RKO (cell line): Measurements from ENCODE around the gene RUNX1.
"Not testable (repeated sequence)": the region's sequence is repeated elsewhere in the genome, so short reads cannot be mapped to it uniquely, and the experiment has no call there.

Experiments used
- DNase-seq: peaks from one replicate; pipeline ENCODE4 v3.0.0-alpha.2; 2016; ENCODE audit warnings: low spot score

The RUNX1 gene

GRCh38 chr21:34969423-34970166, 79.5 kb downstream of the RUNX1 start:
- DNase-seq, result no peak

GRCh38 chr21:34968414-34969333, 80.4 kb downstream of the RUNX1 start:
- no peak for DNase-seq

GRCh38 chr21:34967509-34968289, 81.4 kb downstream of the RUNX1 start:
- DNase-seq, result peak; percentile 12

GRCh38 chr21:34966881-34967280, 82.2 kb downstream of the RUNX1 start:
- not testable (repeated sequence) for DNase-seq

- no peak for DNase-seq
Observed at GRCh38 chr21:34965200-34966174, 83.6 kb downstream of the RUNX1 start.

GRCh38 chr21:34962586-34963222, 86.4 kb downstream of the RUNX1 start:
- no peak for DNase-seq

GRCh38 chr21:34962136-34962535, 87.0 kb downstream of the RUNX1 start:
- no peak for DNase-seq

- no peak for DNase-seq
Observed at GRCh38 chr21:34960687-34961086, 88.4 kb downstream of the RUNX1 start.

GRCh38 chr21:34959607-34960006, 89.5 kb downstream of the RUNX1 start:
- DNase-seq, result no peak

GRCh38 chr21:34958040-34958439, 91.1 kb downstream of the RUNX1 start:
- DNase-seq, result no peak

GRCh38 chr21:34956416-34957316, 92.4 kb downstream of the RUNX1 start:
- DNase-seq, result no peak

- DNase-seq, result no peak
Observed at GRCh38 chr21:34953950-34954349, 95.2 kb downstream of the RUNX1 start.

- DNase-seq, result no peak
Observed at GRCh38 chr21:34952701-34953100, 96.4 kb downstream of the RUNX1 start.

- not testable (repeated sequence) for DNase-seq
Observed at GRCh38 chr21:34951868-34952267, 97.2 kb downstream of the RUNX1 start.

- no peak for DNase-seq
Observed at GRCh38 chr21:34950980-34951379, 98.1 kb downstream of the RUNX1 start.

- DNase-seq, result no peak
Observed at GRCh38 chr21:34949499-34949898, 99.6 kb downstream of the RUNX1 start.

- no peak for DNase-seq
Observed at GRCh38 chr21:34949030-34949429, 100.1 kb downstream of the RUNX1 start.

- no peak for DNase-seq
Observed at GRCh38 chr21:34948157-34948556, 100.9 kb downstream of the RUNX1 start.

GRCh38 chr21:34946916-34947534, 102.1 kb downstream of the RUNX1 start:
- no peak for DNase-seq
